Left ventricle myocardium inferior (tissue), 1 donor: Measurements from ENCODE around the gene SALL1. TPM values are rescaled to one million over a fixed set of nuclear protein-coding genes. Genes with fewer than 3 reads are reported as not detected.

Experiments
- DNase-seq: peaks from one replicate; pipeline ENCODE4 v3.0.0-alpha.2; 2020
- H3K27ac ChIP-seq: fragments of 200-600 bp; replicated peaks from 2 replicates; pipeline ENCODE4 v1.8.0; 2021
- H3K27me3 ChIP-seq: fragments of 200-600 bp; 2 replicates; pipeline ENCODE4 v1.8.0; 2021; ENCODE audit warnings: low read depth
- H3K36me3 ChIP-seq: fragments of 200-600 bp; 2 replicates; pipeline ENCODE4 v1.8.0; 2021
- H3K4me1 ChIP-seq: fragments of 200-600 bp; 2 replicates; pipeline ENCODE4 v1.8.0; 2021
- H3K4me3 ChIP-seq: fragments of 200-600 bp; 2 replicates; pipeline ENCODE4 v1.8.0; 2021; ENCODE audit warnings: mild to moderate bottlenecking, moderate library complexity
- H3K9me3 ChIP-seq: fragments of 200-600 bp; replicated peaks from 2 replicates; pipeline ENCODE4 v1.8.0; 2021
- CTCF ChIP-seq: fragments of 200-600 bp; IDR thresholded peaks from 2 replicates; pipeline ENCODE4 v1.8.0; 2021; ENCODE audit warnings: antibody characterized with exemption, mild to moderate bottlenecking, borderline replicate concordance
- intact Hi-C: fragments of 100-400 bp; cut with micrococcal nuclease; formaldehyde crosslinking; loops from one replicate; pipeline ENCODE4 v1.11.0; 2022
- total RNA-seq: library from RNA; stranded (reverse); fragmentation: NEBNext Ultra II Directional; extraction: Animal tissue kit (Norgen Biotek cat#: 25700); gene quantifications from one replicate; pipeline ENCODE4 v1.2.1, GENCODE V29; 2021
- donor health status: DM: no; HTN: yes; CAD: no; lungs with severe emphysema.

The SALL1 gene
- total RNA-seq, 1 donor from 2014 or later, result 1.3 TPM

- DNase-seq, result no peak
- Histone ChIP-seq H3K4me3 (no peak overlapping the region), H3K27ac (no peak overlapping the region), H3K4me1 (no peaks in the 10 kb centered on the region), H3K27me3 (peaks cover 43% of the 10 kb centered on the region), H3K9me3 (no peaks in the 10 kb centered on the region), H3K36me3 (no peaks in the 10 kb centered on the region)
- intact Hi-C loops, result no loop called here
- TF ChIP-seq CTCF, result no peak
Measured at GRCh38 chr16:51103590-51103989, 47.5 kb downstream of the SALL1 start.

GRCh38 chr16:51097729-51098128 lies 53.3 kb downstream of the SALL1 start:
- H3K36me3 ChIP-seq, result no peaks in the 10 kb centered on the region
- intact Hi-C loops, result no loop called here

GRCh38 chr16:51095890-51096626 lies 55.0 kb downstream of the SALL1 start:
- no peaks in the 10 kb centered on the region for H3K4me1 ChIP-seq
- no peak overlapping the region for H3K27ac ChIP-seq

More at GRCh38 chr16:51097729-51098128, 53.3 kb downstream of the SALL1 start:
- Histone ChIP-seq H3K4me1 (no peaks in the 10 kb centered on the region), H3K27me3 (peaks cover 54% of the 10 kb centered on the region), H3K9me3 (no peaks in the 10 kb centered on the region), H3K27ac (no peak overlapping the region), H3K4me3 (no peak overlapping the region)
- DNase-seq, result no peak
- TF ChIP-seq CTCF, result no peak

GRCh38 chr16:51095084-51095881 lies 55.8 kb downstream of the SALL1 start:
- TF ChIP-seq CTCF, result no peak
- Histone ChIP-seq H3K27me3 (peaks cover 47% of the 10 kb centered on the region), H3K36me3 (no peaks in the 10 kb centered on the region), H3K4me3 (no peak overlapping the region), H3K9me3 (peaks cover 16% of the 10 kb centered on the region), H3K27ac (no peak overlapping the region), H3K4me1 (no peaks in the 10 kb centered on the region)
- intact Hi-C loops, result no loop called here
- no peak for DNase-seq

More at GRCh38 chr16:51095890-51096626, 55.0 kb downstream of the SALL1 start:
- Histone ChIP-seq H3K4me3 (no peak overlapping the region), H3K9me3 (peaks cover 15% of the 10 kb centered on the region), H3K27me3 (peaks cover 50% of the 10 kb centered on the region), H3K36me3 (no peaks in the 10 kb centered on the region)
- intact Hi-C loops, result no loop called here
- TF ChIP-seq CTCF, result no peak
- no peak for DNase-seq

GRCh38 chr16:51093726-51094280 lies 57.3 kb downstream of the SALL1 start:
- H3K4me3 ChIP-seq, result no peak overlapping the region
- no peaks in the 10 kb centered on the region for H3K36me3 ChIP-seq
- no peak for TF ChIP-seq CTCF
- no peaks in the 10 kb centered on the region for H3K4me1 ChIP-seq
- peaks cover 46% of the 10 kb centered on the region for H3K27me3 ChIP-seq
- intact Hi-C loops, result no loop called here
- DNase-seq, result no peak
- peaks cover 16% of the 10 kb centered on the region for H3K9me3 ChIP-seq
- H3K27ac ChIP-seq, result no peak overlapping the region
